Panc1 (cell line): Measurements from ENCODE around the gene OST4. TPM values are rescaled to one million over a fixed set of nuclear protein-coding genes. Genes with fewer than 3 reads are reported as not detected.

Experiments
- ATAC-seq: fragments of 200-7000 bp; cut with Tn5 transposase; 2 replicates; pipeline ENCODE4 v1.9.1; 2020; ENCODE audit warnings: mild to moderate bottlenecking, moderate library complexity
- BruUV-seq: library from RNA; stranded (reverse); fragments of 400-500 nt; replicated peaks from 2 replicates; lab custom pipeline; 2021; lab: Mats Ljungman, UMichigan
- CTCF ChIA-PET: fragments of 300-600 bp; sonication (Branson Sonifier 250); formaldehyde crosslinking; loops from one replicate; lab custom pipeline; 2022; ENCODE audit warnings: antibody characterized with exemption; lab: Charles Lee
- POLR2A ChIA-PET: fragments of 300-600 bp; sonication (Branson Sonifier 250); formaldehyde crosslinking; loops from one replicate; lab custom pipeline; 2022; ENCODE audit warnings: antibody characterized with exemption; lab: Charles Lee
- DNase-seq: peaks from one replicate; pipeline ENCODE4 v3.0.0-alpha.2; 2010; ENCODE audit warnings: low read depth, low spot score
- H3K27ac ChIP-seq: 2 replicates; pipeline ENCODE4 v1.5.1; 2011; ENCODE audit warnings: mild to moderate bottlenecking, low read length, inconsistent platforms
- H3K27me3 ChIP-seq: fragments of 200-500 bp; sonication (Bioruptor generic); 2 replicates; pipeline ENCODE4 v1.6.0; 2014; ENCODE audit warnings: low read length, inconsistent platforms; ENCODE audit not compliant: control insufficient read depth, insufficient read depth
- H3K36me3 ChIP-seq: fragments of 200-500 bp; sonication (Bioruptor generic); 2 replicates; pipeline ENCODE4 v1.5.1; 2014; ENCODE audit warnings: inconsistent platforms, mild to moderate bottlenecking, low read length, moderate library complexity; ENCODE audit not compliant: control insufficient read depth, insufficient read depth
- H3K4me1 ChIP-seq: 2 replicates; pipeline ENCODE4 v1.5.1; 2011; ENCODE audit warnings: inconsistent platforms, mild to moderate bottlenecking, low read length, moderate library complexity; ENCODE audit not compliant: control insufficient read depth, insufficient read depth
- H3K4me3 ChIP-seq, 2 experiments: 2 replicates each; pipeline ENCODE4 v1.5.1; 2011 to 2012; ENCODE audit warnings: low read depth in 2 of 2, low read length in 2 of 2, mild to moderate bottlenecking in 2 of 2, inconsistent platforms in 1 of 2, moderate library complexity in 1 of 2
- H3K9me3 ChIP-seq: fragments of 200-500 bp; sonication (Bioruptor generic); 2 replicates; pipeline ENCODE4 v1.5.1; 2014; ENCODE audit warnings: low read depth, mild to moderate bottlenecking, inconsistent platforms, low read length, moderate library complexity; ENCODE audit not compliant: control insufficient read depth, insufficient read depth
- POLR2AphosphoS5 ChIP-seq: IDR thresholded peaks from 2 replicates; pipeline ENCODE4 v1.6.1; 2012; ENCODE audit warnings: mild to moderate bottlenecking, low read depth, low read length, moderate library complexity
- REST ChIP-seq, 2 experiments: IDR thresholded peaks; 2 replicates each; pipeline ENCODE4 v1.6.1; 2011 to 2012; ENCODE audit warnings: low read depth in 2 of 2, control low read depth in 1 of 2, low read length in 1 of 2, mild to moderate bottlenecking in 1 of 2, moderate library complexity in 1 of 2; ENCODE audit not compliant: insufficient read depth in 1 of 2
- SIN3A ChIP-seq: IDR thresholded peaks from 2 replicates; pipeline ENCODE4 v1.6.1; 2012; ENCODE audit warnings: low read depth, mild to moderate bottlenecking, low read length, moderate library complexity, borderline replicate concordance; ENCODE audit not compliant: insufficient read depth
- TCF7L2 ChIP-seq: IDR thresholded peaks from 2 replicates; pipeline ENCODE4 v1.6.1; 2011; ENCODE audit warnings: mild to moderate bottlenecking, low read depth, low read length, inconsistent platforms
- in situ Hi-C: cut with HindIII; loops from 2 replicates; pipeline ENCODE4 v1.10.0; 2016; ENCODE audit warnings: low sequenced_read_pairs, low pct_unique_long_range_greater_than_20kb
- intact Hi-C: fragments of 100-400 bp; cut with micrococcal nuclease; formaldehyde crosslinking; loops from one replicate; pipeline ENCODE4 v1.10.0; 2022; ENCODE audit not compliant: unreplicated experiment
- total RNA-seq: library from RNA; stranded (reverse); gene quantifications from one replicate; pipeline ENCODE4 v1.2.1, GENCODE V29; 2021; ENCODE audit not compliant: unreplicated experiment
- TF ChIP-seq, protein P1 (sequence below): fragments of 450-650 bp; IDR thresholded peaks from 2 replicates; pipeline ENCODE4 v1.5.1; 2017; ENCODE audit warnings: mild to moderate bottlenecking

Gene OST4
- total RNA-seq, 1 experiment from 2014 or later = 219 TPM

DNA sequence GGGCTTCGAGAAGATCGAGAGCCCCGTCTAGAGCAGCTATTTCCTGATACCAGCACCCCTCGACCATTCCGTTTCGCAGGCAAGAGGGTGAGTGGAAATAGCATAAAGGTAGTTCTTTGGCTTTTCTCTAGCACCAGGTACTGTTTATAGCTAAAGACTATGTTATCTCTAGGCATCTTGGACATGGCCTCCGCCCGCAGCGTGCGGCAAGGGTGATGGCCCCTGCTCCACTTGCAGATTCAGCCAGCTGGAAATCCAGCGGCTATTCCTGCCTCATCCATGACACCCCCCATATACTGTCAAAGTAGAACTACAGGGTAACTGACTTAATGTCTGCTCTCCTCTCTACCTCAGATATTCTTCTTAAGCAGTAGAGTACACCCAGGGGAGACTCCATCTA lies 16.7 kb downstream of the OST4 start:
- intact Hi-C loops = no loop called here
- DNase-seq = no peak
- no peak for ATAC-seq
- H3K27ac ChIP-seq = no peak overlapping the region
- H3K4me1 ChIP-seq = peaks cover 3% of the 10 kb centered on the region
- ChIA-PET POLR2A (interaction anchor here (0.6 to 1.1 kb wide), 2 partner anchors 17 to 43 kb away, joined by 3 to 6 read pairs; partner anchors contain the start of gene OST4), CTCF (no interaction called here)
- H3K27me3 ChIP-seq = no peaks in the 10 kb centered on the region
- no peak overlapping the region for H3K4me3 ChIP-seq
- TF ChIP-seq, protein P1, sequence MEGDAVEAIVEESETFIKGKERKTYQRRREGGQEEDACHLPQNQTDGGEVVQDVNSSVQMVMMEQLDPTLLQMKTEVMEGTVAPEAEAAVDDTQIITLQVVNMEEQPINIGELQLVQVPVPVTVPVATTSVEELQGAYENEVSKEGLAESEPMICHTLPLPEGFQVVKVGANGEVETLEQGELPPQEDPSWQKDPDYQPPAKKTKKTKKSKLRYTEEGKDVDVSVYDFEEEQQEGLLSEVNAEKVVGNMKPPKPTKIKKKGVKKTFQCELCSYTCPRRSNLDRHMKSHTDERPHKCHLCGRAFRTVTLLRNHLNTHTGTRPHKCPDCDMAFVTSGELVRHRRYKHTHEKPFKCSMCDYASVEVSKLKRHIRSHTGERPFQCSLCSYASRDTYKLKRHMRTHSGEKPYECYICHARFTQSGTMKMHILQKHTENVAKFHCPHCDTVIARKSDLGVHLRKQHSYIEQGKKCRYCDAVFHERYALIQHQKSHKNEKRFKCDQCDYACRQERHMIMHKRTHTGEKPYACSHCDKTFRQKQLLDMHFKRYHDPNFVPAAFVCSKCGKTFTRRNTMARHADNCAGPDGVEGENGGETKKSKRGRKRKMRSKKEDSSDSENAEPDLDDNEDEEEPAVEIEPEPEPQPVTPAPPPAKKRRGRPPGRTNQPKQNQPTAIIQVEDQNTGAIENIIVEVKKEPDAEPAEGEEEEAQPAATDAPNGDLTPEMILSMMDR = no peak
- no peak for TF ChIP-seq TCF7L2
- TF ChIP-seq POLR2AphosphoS5 = no peak
- no peak for TF ChIP-seq SIN3A
- no peak for TF ChIP-seq REST (IDR thresholded peaks at IDR 0.05; ENCODE audit: insufficient read depth in 1 of 2, low read depth in 2 of 2, low read length in 1 of 2)
- H3K36me3 ChIP-seq = peaks cover 9% of the 10 kb centered on the region
- no TSS peak for BruUV-seq
- in situ Hi-C loops = no loop called here
- H3K9me3 ChIP-seq = no peaks in the 10 kb centered on the region

GRCh38 chr2:27053776-27054175 lies 17.7 kb downstream of the OST4 start:
- ATAC-seq = no peak
- TF ChIP-seq SIN3A = no peak
- no peak for TF ChIP-seq TCF7L2
- TF ChIP-seq POLR2AphosphoS5 = no peak
- TF ChIP-seq, protein P1 = no peak
- no peak for TF ChIP-seq REST (IDR thresholded peaks at IDR 0.05; ENCODE audit: insufficient read depth in 1 of 2, low read depth in 2 of 2, low read length in 1 of 2)
- intact Hi-C loops (no loop called here), in situ Hi-C loops (no loop called here)
- no peak overlapping the region for H3K27ac ChIP-seq
- no peak for DNase-seq
- BruUV-seq = no TSS peak
- no peak overlapping the region for H3K4me3 ChIP-seq
- H3K4me1 ChIP-seq = peaks cover 6% of the 10 kb centered on the region
- ChIA-PET POLR2A (no interaction called here), CTCF (no interaction called here)
- H3K36me3 ChIP-seq = peaks cover 9% of the 10 kb centered on the region
- no peaks in the 10 kb centered on the region for H3K9me3 ChIP-seq
- no peaks in the 10 kb centered on the region for H3K27me3 ChIP-seq
